HG02798 (cell line): ENCODE results near the gene ATCAY.
"Not testable (repeated sequence)": the region's sequence is repeated elsewhere in the genome, so short reads cannot be mapped to it uniquely, and the experiment has no call there.

Experiments
- ATAC-seq: cut with Tn5 transposase; IDR thresholded peaks from one replicate; pipeline ENCODE4 v1.9.1; 2021; ENCODE audit warnings: mild to moderate bottlenecking; ENCODE audit not compliant: unreplicated experiment, poor library complexity

ATCAY gene

DNA sequence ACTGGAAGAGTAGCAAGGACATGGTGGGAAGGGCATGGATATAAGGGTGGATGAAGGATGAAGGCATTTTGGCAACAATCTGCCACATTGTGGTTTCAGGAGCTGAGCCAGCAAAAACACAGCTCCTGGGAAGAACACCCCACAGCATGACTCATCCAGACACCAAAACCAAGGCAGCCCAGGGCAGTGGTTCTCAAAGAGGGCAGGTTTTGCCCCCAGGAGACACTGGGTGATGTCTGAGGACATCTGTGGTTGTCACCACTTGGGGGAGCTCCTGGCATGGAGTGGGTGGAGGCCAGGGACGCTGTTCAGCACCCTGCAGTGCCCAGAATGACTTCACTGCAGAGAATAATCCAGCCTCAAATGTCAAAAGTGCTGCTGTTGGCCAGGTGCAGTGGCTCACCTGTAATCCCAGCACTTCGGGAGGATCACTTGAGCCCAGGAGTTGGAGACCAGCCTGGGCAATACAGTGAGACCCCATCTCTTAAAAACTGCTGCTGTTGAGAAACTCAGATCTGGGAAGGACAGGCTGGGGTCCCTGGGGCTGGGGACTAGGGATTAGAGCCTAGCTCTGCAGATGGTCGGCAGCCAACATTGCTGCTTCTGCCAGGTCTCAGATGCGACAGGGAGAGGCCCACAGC lies 27.8 kb upstream of the ATCAY start:
- no peak for ATAC-seq

DNA sequence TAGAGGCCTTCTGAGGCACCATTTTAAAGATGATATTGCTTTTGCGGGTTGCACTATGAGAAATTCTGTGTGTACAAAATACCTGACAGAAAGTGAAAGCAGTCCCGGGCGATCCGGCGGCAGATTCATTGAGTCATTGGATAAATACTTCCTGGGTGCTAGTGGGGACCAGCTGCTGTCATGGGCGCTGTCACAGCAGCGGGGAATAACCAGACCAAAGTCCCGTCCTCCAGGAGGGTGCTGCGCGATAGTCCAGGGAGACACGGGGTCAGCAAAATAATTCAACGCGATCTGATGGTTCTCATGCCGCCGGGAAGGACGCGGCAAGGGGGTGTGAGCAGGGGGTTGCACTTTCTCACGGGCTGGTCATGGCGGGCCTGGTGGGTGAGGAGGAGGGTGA lies 25.2 kb upstream of the ATCAY start:
- no peak for ATAC-seq

DNA sequence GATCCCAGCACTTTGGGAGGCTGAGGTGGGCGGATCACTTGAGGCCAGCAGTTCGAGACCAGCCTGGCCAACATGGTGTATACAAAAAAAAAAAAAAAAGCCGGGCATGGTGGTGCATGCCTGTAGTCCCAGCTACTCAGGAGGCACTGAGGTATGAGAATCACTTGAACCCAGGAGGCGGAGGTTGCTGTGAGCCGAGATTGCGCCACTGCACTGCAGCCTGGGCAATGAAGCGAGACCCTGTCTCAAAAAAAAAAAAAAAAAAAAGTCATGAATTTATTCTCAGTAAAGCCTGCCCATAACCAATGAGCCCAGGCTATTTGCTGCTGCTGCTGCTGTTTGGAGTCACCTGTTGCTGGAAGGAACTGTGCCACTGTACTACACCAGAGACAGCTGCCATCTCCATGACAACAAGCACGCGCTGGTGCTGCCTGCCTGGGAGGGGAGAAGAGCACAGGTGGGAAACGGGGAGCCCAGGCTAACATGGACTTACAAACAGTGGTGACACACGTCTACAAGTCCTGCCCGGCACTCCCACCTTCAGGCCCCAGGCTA lies 23.0 kb upstream of the ATCAY start:
- no peak for ATAC-seq

DNA sequence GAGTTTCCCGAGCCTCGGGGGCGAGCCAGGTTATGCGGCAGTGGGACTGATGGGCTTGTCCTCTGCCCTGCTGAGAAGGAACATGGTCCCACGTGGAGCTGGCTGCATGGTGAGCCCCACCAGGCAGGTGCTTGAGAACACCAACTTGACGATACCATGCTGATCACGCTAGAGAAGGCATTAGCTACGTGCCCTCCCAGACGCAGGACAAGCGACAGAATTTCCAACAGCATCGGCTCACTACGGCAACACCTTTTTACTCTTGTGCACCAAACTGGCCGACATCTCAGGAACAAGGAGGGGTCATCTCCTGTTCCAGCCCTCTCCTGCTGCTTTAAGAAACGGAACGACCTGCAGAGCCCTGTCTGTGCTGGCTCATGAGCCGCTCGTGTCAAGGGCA lies 20.0 kb upstream of the ATCAY start:
- no peak for ATAC-seq

DNA sequence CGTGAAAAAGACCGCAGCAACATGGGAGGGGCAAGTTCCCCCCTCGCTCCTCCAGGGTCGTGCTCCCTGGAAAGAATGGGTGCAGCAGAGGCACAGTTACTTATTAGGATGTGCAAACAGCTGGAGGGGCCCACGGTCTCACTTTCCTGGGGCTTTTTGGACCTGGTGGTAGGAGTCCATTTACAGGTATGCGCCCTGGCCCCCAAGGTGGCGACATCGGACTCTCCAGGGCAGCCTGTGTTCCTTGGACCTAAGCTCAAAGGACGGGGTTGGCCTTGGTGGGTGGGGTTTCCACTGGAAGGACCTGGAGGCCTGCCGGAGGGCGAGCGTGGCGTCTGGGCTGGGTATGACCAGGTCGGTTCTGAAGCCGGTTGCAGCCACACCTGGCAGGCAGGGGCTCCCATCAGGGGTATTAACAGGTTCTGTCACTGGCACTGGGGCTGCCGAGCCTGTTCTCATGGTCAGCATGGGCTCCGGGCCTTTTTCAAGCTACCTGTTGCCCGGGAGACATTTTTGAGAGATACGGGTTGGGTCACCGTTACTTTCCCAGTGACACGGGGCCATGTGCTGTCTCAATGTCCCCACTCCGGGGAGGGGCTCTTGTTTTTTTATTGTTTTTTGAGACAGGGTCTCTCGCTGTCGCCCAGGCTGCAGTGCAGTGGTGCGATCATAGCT lies 17.5 kb upstream of the ATCAY start:
- ATAC-seq: no peak

DNA sequence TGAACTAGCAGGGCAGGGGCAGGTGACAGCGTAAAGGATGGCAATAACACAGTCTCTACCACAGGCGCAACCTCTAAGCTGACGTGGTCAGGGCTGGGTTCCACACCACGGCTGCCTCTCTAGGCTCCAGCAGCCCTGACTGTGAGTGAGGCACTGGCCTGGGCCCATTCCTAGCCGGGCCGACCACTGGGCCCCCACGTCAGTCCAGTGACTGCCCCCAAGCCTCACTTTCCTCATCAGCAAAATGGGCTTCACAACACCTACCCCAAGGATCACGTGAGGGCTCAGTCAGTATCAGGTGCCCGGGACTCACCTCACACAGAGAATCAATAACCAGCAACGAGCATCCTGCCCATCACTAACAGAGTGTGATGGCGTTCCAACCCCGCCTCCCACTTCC lies 16.8 kb upstream of the ATCAY start:
- ATAC-seq: no peak

DNA sequence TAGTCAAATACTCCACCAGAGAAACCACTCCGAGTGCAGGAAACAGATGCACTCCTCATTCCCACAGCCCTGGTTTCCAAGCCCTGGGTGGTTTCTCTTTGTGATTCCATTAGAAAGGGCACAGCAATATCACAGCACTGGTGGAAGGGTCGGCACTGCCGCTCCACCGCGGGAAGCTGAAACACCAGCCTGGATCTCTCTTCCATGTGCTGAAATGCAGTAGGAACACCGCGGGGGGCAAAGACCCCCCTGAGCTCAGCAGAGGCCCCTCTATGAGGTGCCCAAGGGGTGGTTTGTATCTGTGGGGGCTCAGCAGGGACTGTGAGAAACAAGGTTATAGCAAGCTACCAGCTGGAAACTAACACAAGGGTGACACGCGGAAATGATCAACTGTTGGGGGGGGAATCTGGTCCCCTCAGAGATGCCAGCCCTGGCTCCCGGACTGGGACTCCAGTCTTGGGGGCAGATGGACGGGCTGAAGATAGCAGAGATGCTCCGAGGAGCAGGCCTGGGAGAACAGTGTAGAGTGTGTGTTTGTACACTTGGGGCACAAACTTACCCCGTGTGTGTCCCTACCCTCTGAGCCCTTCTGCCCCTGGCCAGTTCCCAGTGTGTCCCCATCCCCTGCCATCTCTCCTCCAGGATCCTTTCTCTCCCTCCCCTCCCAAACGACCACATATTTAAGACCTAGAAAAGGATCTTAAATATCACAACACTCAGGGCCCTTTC lies 13.4 kb upstream of the ATCAY start:
- ATAC-seq: no peak

- ATAC-seq: no peak
These were observed 12.3 kb upstream of the ATCAY start for GRCh38 chr19:3867971-3868769.

- no peak for ATAC-seq
These were observed 11.6 kb upstream of the ATCAY start, which contains the start of gene ZFR2 for GRCh38 chr19:3868770-3869456. TSS of gene ZFR2 (minus strand) at chr19:3869038. CDS start at chr19:3869017, 21 bp downstream.

DNA sequence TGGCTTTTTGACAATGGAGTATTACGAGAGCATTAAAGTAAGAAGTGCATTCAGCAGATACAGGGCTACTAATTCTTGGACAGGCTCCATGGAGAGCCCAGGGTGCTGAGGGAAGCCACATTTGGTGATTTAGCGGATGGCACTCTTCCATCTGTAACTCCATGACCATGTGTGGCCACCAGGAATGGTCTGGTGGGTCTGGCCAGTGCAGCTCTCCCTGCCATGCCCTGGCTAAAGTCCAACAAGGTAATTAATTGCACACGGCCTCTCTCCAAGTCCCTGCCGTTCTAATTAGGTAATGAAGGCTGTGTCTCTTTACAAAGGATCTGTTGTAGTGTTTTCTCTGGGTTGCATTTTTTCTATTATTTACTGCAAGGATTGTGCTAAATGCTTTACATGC lies 7.3 kb upstream of the ATCAY start:
- ATAC-seq: no peak

DNA sequence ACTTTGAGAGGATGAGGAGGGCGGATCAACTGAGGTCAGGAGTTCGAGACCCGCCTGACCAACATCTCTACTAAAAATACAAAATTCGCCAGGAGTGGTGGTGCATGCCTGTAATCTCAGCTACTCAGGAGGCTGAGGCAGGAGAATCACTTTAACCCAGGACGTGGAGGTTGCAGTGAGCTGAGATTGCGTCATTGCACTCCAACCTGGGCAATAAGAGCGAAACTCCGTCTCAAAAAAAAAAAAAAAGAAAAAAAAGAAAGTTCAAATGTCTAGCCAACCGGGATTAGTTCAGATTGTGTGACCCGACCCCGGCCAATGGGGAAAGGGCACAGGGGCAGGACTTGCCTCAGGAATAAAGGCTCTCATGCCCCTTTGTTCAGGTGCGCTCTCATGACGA lies 5.8 kb upstream of the ATCAY start:
- ATAC-seq: not testable (repeated sequence)

- no peak for ATAC-seq
These were observed 829 bp upstream of the ATCAY start for GRCh38 chr19:3879656-3880055.

GRCh38 chr19:3881272-3882040 lies 971 bp downstream of the ATCAY start:
- ATAC-seq: no peak

DNA sequence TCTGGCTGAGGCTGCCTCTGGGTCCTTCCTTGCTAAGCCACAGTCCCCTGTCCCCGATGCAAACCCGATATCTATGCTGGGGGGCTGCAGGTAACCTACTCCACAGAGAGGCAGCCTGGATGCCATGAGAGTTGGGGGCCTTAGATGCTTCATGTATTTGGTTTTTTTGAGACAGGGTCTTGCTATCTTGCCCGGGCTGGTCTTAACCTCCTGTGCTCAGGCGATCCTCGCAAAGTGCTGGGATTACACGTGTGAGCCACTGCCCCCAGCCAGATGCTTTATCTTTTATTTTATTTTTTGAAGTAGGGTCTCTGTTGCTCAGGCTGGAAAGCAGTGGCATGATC lies 1.5 kb downstream of the ATCAY start:
- no peak for ATAC-seq

DNA sequence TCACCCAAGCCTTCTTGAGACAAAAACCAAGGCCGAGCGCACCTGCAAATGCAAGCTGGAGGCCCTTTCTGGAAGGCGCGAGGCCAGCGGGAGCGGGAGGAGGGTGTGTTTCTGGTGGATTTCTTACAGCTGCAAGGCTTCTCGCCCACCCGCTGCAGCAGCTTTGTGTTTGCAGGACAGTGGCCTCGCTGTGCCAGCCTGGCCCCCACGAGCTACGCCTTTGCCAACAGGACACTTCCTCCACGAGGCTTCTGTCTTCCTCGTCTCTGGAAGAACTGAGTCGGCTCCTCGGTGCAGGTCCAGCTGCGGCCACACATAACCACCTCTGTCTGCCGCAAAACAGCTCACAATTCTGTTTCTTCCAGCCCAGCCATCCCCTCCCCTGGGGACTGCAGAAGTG lies 10.1 kb downstream of the ATCAY start:
- no peak for ATAC-seq

DNA sequence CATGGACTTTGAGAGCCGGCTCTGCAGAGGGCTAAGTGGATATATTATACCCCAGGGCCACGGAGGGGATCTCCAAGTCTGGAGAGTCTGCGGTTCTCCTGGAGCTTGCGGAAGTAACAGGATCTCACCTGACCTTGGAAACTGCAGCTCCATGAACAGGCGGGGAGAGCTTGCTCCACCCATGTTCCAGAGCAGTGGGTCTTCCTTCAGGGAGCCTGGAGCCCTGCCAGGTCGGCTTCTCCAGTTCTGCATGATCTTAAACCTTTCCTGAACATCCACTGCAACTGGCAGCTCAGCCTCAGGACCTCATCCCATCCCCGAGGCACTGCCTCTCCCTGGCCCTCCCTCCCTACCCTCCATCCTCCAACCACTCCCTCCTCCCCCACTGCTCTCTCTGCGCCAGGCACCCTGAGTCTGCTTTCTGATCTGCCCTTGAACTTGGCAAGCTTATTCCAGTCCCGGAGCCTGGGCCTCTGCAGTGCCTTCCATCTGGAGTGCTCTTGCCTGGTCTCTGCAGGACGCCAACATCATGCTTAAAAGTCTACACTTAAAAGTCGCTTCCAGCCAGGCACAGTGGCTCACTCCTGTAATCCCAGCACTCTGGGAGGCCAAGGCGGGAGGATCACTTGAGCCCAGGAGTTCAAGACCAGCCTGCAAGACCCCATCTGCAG lies 13.2 kb downstream of the ATCAY start:
- ATAC-seq: no peak

GRCh38 chr19:3894959-3895358 lies 14.5 kb downstream of the ATCAY start:
- ATAC-seq: not testable (repeated sequence)

DNA sequence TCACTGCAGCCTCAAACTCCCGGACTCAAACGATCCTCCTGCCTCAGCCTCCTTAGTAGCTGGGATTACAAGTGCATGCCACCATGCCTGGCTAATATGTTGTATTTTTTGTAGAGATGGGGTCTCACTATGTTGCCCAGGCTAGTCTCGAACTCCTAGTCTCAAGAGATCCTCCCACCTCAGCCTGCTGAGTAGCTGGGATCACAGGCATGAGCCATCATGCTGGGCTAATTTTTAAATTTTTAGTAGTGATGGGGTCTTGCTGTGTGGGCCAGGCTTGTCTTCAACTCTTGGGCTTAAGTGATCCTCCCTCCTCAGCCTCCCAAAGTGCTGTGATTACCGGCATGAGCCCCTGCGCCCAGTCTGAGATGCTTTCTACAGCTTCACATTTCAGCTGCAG lies 15.3 kb downstream of the ATCAY start:
- ATAC-seq: no peak

DNA sequence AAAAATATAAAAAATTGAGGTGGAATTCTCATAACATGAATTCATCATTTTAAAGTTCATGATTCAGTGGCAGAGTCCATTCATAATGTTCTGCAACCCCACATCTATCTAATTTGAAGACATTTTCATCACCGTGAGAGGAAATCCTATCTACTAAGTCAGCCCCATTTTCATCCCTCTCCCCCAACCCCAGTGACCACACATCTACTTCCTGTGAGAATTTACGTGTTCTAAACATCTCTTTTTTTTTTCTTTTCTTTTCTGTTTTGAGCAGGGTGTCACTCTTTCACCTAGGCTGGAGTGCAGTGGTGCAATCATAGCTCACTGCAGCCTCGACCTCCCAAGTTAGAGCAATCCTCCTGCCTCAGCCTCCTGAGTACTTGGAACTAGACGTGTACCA lies 17.5 kb downstream of the ATCAY start:
- ATAC-seq: no peak
